Keratinocyte (primary cell): ENCODE data around the gene CCDC12. TPM values are rescaled to one million over a fixed set of nuclear protein-coding genes. Genes with fewer than 3 reads are reported as not detected.
A peak's percentile ranks its signal among the peaks of the same experiment; 100 is the strongest.

Experiments used
- DNase-seq: peaks from one replicate; pipeline ENCODE4 v3.0.0-alpha.2; 2011; ENCODE audit warnings: low read depth, missing footprints, low spot score
- FAIRE-seq: peaks from 2 replicates; lab custom pipeline; 2011; peaks lifted over from hg19 to GRCh38; lab: Jason Lieb, UNC
- H2AFZ ChIP-seq: 2 replicates; pipeline ENCODE4 v1.6.0; 2012; ENCODE audit warnings: low read length, control low read depth, inconsistent platforms; ENCODE audit not compliant: control insufficient read depth
- H3K27ac ChIP-seq: 2 replicates; pipeline ENCODE4 v1.5.1; 2011; ENCODE audit warnings: low read length; ENCODE audit not compliant: control insufficient read depth, insufficient read depth
- H3K27me3 ChIP-seq: 3 replicates; pipeline ENCODE4 v1.6.0; 2011; ENCODE audit warnings: low read length; ENCODE audit not compliant: control insufficient read depth, insufficient read depth; ENCODE audit errors: extremely low read depth
- H3K36me3 ChIP-seq, 2 experiments: 2 replicates in 1 of 2; 3 replicates in 1 of 2; pipeline ENCODE4 v1.5.1; 2011; ENCODE audit warnings: low read length in 2 of 2, mild to moderate bottlenecking in 1 of 2; ENCODE audit not compliant: control insufficient read depth in 2 of 2, insufficient read depth in 2 of 2; ENCODE audit errors: extremely low read depth in 1 of 2
- H3K4me1 ChIP-seq: 3 replicates; pipeline ENCODE4 v1.5.1; 2011; ENCODE audit warnings: low read length; ENCODE audit not compliant: control insufficient read depth, insufficient read depth; ENCODE audit errors: extremely low read depth
- H3K4me2 ChIP-seq: 3 replicates; pipeline ENCODE4 v1.6.0; 2011; ENCODE audit warnings: low read depth, low read length; ENCODE audit not compliant: control insufficient read depth, insufficient read depth; ENCODE audit errors: extremely low read depth
- H3K4me3 ChIP-seq, 3 experiments: fragments of 200-600 bp in 1 of 3; sonication (generic) in 1 of 3; 2 replicates in 2 of 3; 3 replicates in 1 of 3; pipeline ENCODE4 v1.5.1; 2011 to 2016; ENCODE audit warnings: low read length in 3 of 3, mild to moderate bottlenecking in 3 of 3, control low read depth in 2 of 3, inconsistent platforms in 1 of 3, low read depth in 1 of 3, mixed read lengths in 1 of 3, mixed run types in 1 of 3, moderate library complexity in 1 of 3; ENCODE audit not compliant: control insufficient read depth in 2 of 3, insufficient read depth in 2 of 3; ENCODE audit errors: extremely low read depth in 1 of 3
- H3K79me2 ChIP-seq: 2 replicates; pipeline ENCODE4 v1.6.0; 2012; ENCODE audit warnings: low read length; ENCODE audit not compliant: control insufficient read depth, insufficient read depth
- H3K9ac ChIP-seq: 3 replicates; pipeline ENCODE4 v1.6.0; 2011; ENCODE audit warnings: low read length; ENCODE audit not compliant: control insufficient read depth, insufficient read depth; ENCODE audit errors: extremely low read depth
- H3K9me1 ChIP-seq: 3 replicates; pipeline ENCODE4 v1.6.0; 2011; ENCODE audit warnings: low read length; ENCODE audit not compliant: control insufficient read depth, insufficient read depth; ENCODE audit errors: extremely low read depth
- H3K9me3 ChIP-seq: 2 replicates; pipeline ENCODE4 v1.5.1; 2012; ENCODE audit warnings: low read depth, low read length; ENCODE audit not compliant: control insufficient read depth
- H4K20me1 ChIP-seq: 3 replicates; pipeline ENCODE4 v1.6.0; 2011; ENCODE audit warnings: low read length; ENCODE audit not compliant: control insufficient read depth, insufficient read depth; ENCODE audit errors: extremely low read depth
- CTCF ChIP-seq, 3 experiments: IDR thresholded peaks in 1 of 3; conservative IDR thresholded peaks in 1 of 3; optimal IDR thresholded peaks in 1 of 3; 2 replicates in 2 of 3; 3 replicates in 1 of 3; pipeline versions ENCODE3 to v1.5.1; 2011; ENCODE audit warnings: low read length in 3 of 3, mild to moderate bottlenecking in 3 of 3, moderate library complexity in 2 of 3, control low read depth in 1 of 3, inconsistent platforms in 1 of 3; ENCODE audit not compliant: insufficient read depth in 2 of 3; ENCODE audit errors: extremely low read depth in 1 of 3
- EZH2 ChIP-seq: IDR thresholded peaks from one replicate; pipeline ENCODE4 v1.6.1; 2012; ENCODE audit warnings: inconsistent platforms, mild to moderate bottlenecking, low read length, moderate library complexity
- dilution Hi-C: fragments of 300-500 bp; cut with MboI; formaldehyde crosslinking; loops from one replicate; pipeline ENCODE4 v1.7.0; 2020; ENCODE audit warnings: low sequenced_read_pairs; ENCODE audit not compliant: extremely low pct_ligation_motif_present
- polyA plus RNA-seq, 5 experiments: library from polyadenylated mRNA; depleted of rRNA in 3 of 5; stranded (reverse) in 3 of 5; stranded (forward) in 1 of 5; unstranded in 1 of 5; fragments of >200 nt; gene quantifications; 1 replicate in 1 of 5; 2 replicates in 3 of 5; 3 replicates in 1 of 5; pipeline versions ENCODE4 v1.2.1 to v1.2.3, GENCODE V29; 2011 to 2012; ENCODE audit warnings: missing spikeins in 2 of 5, low read depth in 1 of 5, low replicate concordance in 1 of 5

CCDC12 gene
- polyA plus RNA-seq, 1 donor (not counting 4 experiments of a cell fraction or from before 2014, with no cell fraction given), result 27.5 TPM

GRCh38 chr3:46960835-46961234 is 15.7 kb downstream of the CCDC12 start:
- Histone ChIP-seq H3K27ac (peak overlapping the region; percentile 80), H3K4me1 (peaks cover 35% of the 10 kb centered on the region), H2AFZ (no peak overlapping the region), H3K27me3 (no peaks in the 10 kb centered on the region), H3K9me1 (no peaks in the 10 kb centered on the region), H3K36me3 (peaks cover 3 to 14% of the 10 kb centered on the region in 2 experiments), H3K4me2 (peak overlapping the region; percentile 42), H3K4me3 (no peak overlapping the region), H3K79me2 (peaks cover 82% of the 10 kb centered on the region), H4K20me1 (peaks cover 42% of the 10 kb centered on the region), H3K9me3 (no peaks in the 10 kb centered on the region), H3K9ac (peak overlapping the region; percentile 66)
- dilution Hi-C loops, result no loop called here
- no peak for FAIRE-seq
- no peak for TF ChIP-seq CTCF (optimal IDR thresholded peaks at IDR 0.05 in 1 of 3, IDR thresholded peaks at IDR 0.05 in 1 of 3, conservative IDR thresholded peaks at IDR 0.05 in 1 of 3; ENCODE audit: extremely low read depth in 1 of 3, insufficient read depth in 2 of 3, low read length in 3 of 3)
- TF ChIP-seq EZH2, result no peak
- no peak for DNase-seq

- DNase-seq (no peak), FAIRE-seq (peak; percentile 69)
- peak overlapping the region; percentile 42 for H3K4me2 ChIP-seq
- H3K4me1 ChIP-seq, result peaks cover 30% of the 10 kb centered on the region
- H4K20me1 ChIP-seq, result peaks cover 44% of the 10 kb centered on the region
- TF ChIP-seq CTCF (optimal IDR thresholded peaks at IDR 0.05 in 1 of 3, IDR thresholded peaks at IDR 0.05 in 1 of 3, conservative IDR thresholded peaks at IDR 0.05 in 1 of 3; ENCODE audit: extremely low read depth in 1 of 3, insufficient read depth in 2 of 3, low read length in 3 of 3) (no peak), EZH2 (no peak)
- H3K9ac ChIP-seq, result peak overlapping the region; percentile 66
- H3K79me2 ChIP-seq, result peaks cover 82% of the 10 kb centered on the region
- no peak overlapping the region for H2AFZ ChIP-seq
- no peaks in the 10 kb centered on the region for H3K9me1 ChIP-seq
- H3K27me3 ChIP-seq, result no peaks in the 10 kb centered on the region
- dilution Hi-C loops, result no loop called here
- peak overlapping the region in 1 of 3 experiments; percentile 22 for H3K4me3 ChIP-seq
- peak overlapping the region; percentile 80 for H3K27ac ChIP-seq
- peaks cover 1 to 13% of the 10 kb centered on the region in 2 experiments for H3K36me3 ChIP-seq
- H3K9me3 ChIP-seq, result no peaks in the 10 kb centered on the region
These were observed 16.4 kb downstream of the CCDC12 start for GRCh38 chr3:46960081-46960701.
